Esophagus squamous epithelium (tissue), 4 donors: Measurements from ENCODE around the gene OCRL.

Experiments used
- CTCF ChIP-seq, 6 experiments: fragments of 450-650 bp in 4 of 6; fragments of 200-600 bp in 2 of 6; sonication (generic) in 2 of 6; IDR thresholded peaks; one replicate each; pipeline ENCODE4 v1.5.1; 2016 to 2019; ENCODE audit warnings: antibody characterized with exemption in 6 of 6, mild to moderate bottlenecking in 4 of 6, moderate library complexity in 4 of 6
- POLR2A ChIP-seq, 4 donors: fragments of 450-650 bp; IDR thresholded peaks; one replicate each; pipeline ENCODE4 v1.6.1; 2017; ENCODE audit warnings: antibody characterized with exemption in 4 of 4, mild to moderate bottlenecking in 4 of 4, moderate library complexity in 3 of 4

DNA sequence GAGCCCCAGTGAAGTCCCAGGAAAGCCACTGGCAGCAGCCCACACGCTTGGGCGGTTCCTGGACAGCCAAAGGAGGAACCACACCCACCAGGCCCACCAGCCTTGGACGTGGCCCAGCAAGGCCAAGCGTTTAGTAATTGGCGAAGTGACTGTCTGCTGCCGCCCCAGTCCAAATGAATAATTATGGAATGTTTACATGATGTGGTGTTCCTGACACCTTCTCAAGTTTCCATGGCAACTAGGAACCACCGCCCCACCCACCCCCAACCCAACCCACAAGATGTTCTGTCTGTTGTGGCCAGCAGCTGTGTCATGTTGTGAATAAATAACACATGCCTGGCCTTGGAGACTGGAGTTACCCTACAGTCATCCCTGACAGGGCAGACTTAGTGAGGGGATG lies 92.4 kb downstream of the OCRL start:
- TF ChIP-seq POLR2A (IDR thresholded peaks at IDR 0.05) (no peak), CTCF (IDR thresholded peaks at IDR 0.05) (no peak)
